Spleen (tissue), 7 donors: ENCODE results near the gene ABHD12.

Source experiments
- POLR2AphosphoS5 ChIP-seq, 3 donors: sonication (generic); formaldehyde crosslinking; IDR thresholded peaks; one replicate each; pipeline ENCODE4 v1.5.1; 2017; ENCODE audit warnings: antibody characterized with exemption in 3 of 3
- TF ChIP-seq, protein P1 (sequence below), 11 experiments: fragments of 200-600 bp in 7 of 11; fragments of 450-650 bp in 4 of 11; sonication (generic) in 4 of 11; IDR thresholded peaks in 8 of 11; conservative IDR thresholded peaks in 3 of 11; 1 replicate in 7 of 11; 2 replicates in 4 of 11; pipeline versions ENCODE4 v1.4.0 to v1.8.0; 2016 to 2021; ENCODE audit warnings: antibody characterized with exemption in 11 of 11, inconsistent platforms in 4 of 11, mild to moderate bottlenecking in 1 of 11
- donor health status: DM: no; HTN: no; CAD: no; lungs with moderate emphysema.
- donor health status: DM: no; HTN: no; CAD: no.
- donor health status: DM: no; HTN: no; CAD: no.

DNA sequence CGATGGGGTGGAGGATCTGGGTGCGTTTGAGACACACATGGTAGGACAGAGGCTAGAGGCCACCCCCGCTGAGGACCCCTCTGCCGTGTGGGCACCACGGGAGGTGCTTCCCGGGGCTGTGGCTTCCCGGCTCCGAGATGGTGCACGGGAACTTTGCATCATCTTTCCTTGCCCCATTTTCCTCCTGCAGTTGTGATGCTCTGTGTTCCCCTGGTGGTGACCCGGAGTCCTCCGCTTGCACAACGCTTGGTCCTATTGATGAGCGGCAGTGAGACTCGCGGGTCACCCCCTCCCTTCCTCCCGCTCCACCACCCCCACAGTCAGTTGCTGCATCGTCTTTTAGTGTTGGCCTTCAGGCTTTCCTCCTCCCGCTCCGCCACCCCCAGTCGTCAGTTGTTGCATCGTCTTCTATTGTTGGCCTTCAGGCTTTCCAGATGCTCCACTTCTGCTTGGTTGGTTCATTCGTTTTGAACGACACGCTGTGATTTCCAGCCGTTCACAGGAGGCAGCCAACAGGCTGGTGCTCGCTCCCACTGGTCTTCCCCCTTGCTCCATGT is 105.5 kb downstream of the ABHD12 start:
- TF ChIP-seq, protein P1, sequence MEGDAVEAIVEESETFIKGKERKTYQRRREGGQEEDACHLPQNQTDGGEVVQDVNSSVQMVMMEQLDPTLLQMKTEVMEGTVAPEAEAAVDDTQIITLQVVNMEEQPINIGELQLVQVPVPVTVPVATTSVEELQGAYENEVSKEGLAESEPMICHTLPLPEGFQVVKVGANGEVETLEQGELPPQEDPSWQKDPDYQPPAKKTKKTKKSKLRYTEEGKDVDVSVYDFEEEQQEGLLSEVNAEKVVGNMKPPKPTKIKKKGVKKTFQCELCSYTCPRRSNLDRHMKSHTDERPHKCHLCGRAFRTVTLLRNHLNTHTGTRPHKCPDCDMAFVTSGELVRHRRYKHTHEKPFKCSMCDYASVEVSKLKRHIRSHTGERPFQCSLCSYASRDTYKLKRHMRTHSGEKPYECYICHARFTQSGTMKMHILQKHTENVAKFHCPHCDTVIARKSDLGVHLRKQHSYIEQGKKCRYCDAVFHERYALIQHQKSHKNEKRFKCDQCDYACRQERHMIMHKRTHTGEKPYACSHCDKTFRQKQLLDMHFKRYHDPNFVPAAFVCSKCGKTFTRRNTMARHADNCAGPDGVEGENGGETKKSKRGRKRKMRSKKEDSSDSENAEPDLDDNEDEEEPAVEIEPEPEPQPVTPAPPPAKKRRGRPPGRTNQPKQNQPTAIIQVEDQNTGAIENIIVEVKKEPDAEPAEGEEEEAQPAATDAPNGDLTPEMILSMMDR (IDR thresholded peaks at IDR 0.05 in 8 of 11, conservative IDR thresholded peaks at IDR 0.05 in 3 of 11): no peak
- peak in 1 of 3 donors; percentile 9 for TF ChIP-seq POLR2AphosphoS5 (IDR thresholded peaks at IDR 0.05)
